OCI-LY3 (cell line): ENCODE data around the gene SEPHS2.

Source experiments
- EZH2phosphoT487 ChIP-seq: fragments of 200-600 bp; shearing (Covaris generic); IDR thresholded peaks from 2 replicates; pipeline ENCODE4 v1.6.1; 2018; ENCODE audit warnings: antibody characterized with exemption, mixed run types, low read depth
- TF ChIP-seq, protein P1 (sequence below): fragments of 200-600, 300-600 bp; sonication (generic); IDR thresholded peaks from 2 replicates; pipeline ENCODE4 v1.5.1; 2014; ENCODE audit warnings: antibody characterized with exemption, low read length, low read depth

DNA sequence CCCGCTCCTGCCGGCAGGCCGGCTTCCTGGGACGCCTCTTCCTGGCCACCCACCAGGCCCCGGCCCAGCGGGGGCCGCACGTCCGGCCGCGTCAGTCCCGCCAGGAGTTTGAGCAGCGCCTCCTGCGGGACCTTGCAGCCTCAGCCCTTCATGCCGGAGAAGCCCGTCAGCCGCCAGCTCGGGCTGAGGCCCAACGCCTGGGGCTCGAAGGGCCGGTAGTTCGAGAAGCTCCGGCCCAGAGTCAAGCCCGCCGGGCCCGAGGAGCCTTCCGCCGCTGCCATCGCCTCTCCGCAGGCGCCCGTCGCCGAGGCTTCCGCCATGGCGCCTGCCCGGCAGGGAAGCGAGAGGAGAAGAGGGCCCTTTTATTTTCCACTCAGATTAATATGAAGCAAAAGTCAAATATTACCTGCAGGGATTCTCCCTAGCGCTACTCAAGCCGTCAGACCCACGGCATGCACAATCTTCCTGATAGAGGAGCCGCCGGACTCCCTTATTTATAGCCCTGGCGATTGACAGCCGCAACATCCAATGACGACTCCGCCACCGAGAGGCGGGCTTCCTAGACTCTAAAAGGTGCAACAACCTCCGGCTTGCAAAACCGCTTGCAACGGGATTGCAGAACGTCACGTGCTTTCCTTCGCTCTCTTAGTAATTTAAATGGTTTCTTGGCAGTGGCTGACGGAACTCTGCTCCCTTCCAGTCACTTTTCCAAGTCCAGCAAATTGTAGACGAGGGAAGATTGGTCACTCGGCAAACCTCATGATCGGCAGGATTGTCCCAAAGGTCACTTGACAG, at the start of gene SEPHS2:
- TF ChIP-seq, protein P1, sequence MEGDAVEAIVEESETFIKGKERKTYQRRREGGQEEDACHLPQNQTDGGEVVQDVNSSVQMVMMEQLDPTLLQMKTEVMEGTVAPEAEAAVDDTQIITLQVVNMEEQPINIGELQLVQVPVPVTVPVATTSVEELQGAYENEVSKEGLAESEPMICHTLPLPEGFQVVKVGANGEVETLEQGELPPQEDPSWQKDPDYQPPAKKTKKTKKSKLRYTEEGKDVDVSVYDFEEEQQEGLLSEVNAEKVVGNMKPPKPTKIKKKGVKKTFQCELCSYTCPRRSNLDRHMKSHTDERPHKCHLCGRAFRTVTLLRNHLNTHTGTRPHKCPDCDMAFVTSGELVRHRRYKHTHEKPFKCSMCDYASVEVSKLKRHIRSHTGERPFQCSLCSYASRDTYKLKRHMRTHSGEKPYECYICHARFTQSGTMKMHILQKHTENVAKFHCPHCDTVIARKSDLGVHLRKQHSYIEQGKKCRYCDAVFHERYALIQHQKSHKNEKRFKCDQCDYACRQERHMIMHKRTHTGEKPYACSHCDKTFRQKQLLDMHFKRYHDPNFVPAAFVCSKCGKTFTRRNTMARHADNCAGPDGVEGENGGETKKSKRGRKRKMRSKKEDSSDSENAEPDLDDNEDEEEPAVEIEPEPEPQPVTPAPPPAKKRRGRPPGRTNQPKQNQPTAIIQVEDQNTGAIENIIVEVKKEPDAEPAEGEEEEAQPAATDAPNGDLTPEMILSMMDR, result peak; percentile 46
- no peak for TF ChIP-seq EZH2phosphoT487
